Measurements from ENCODE around the gene PREP.
A peak's percentile ranks its signal among the peaks of the same experiment; 100 is the strongest.

Gene PREP

DNA sequence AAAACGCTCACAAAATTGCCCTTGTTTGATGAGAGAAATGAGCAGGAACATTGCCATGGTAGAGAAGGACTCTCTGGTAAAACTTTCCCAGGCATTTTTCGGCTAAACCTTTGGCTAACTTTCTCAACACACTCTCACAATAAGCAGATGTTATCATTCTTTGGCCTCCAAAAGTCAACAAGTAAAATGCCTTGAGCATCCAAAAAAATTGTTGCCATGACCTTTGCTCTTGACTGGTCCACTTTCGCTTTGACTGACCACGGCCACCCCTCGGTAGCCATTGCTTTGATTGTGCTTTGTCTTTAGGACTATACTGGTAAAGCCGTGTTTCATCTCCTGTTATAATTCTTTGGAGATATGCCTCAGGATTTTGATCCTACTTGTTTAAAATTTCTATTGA, 41.1 kb upstream of the PREP start:
- no peak overlapping the region for H2AFZ ChIP-seq (ENCODE audit: low read depth, low read length)
- no peak overlapping the region for H2BK120ac ChIP-seq (ENCODE audit: low read depth, low read length)
- no peak overlapping the region for H2AK5ac ChIP-seq (ENCODE audit: low read length, severe bottlenecking)
- H3K4me2 ChIP-seq (ENCODE audit: low read length, poor library complexity, severe bottlenecking) = no peak overlapping the region
- H4K8ac ChIP-seq (ENCODE audit: low read length) = no peak overlapping the region
- H3K23ac ChIP-seq (ENCODE audit: low read length in 2 of 2) = no peak overlapping the region
- no peaks in the 10 kb centered on the region for H3K4me1 ChIP-seq (ENCODE audit: control insufficient read depth, insufficient read depth, low read depth, low read length)
- no peaks in the 10 kb centered on the region for H3K79me1 ChIP-seq (replicated peaks; ENCODE audit: low read length, poor library complexity, severe bottlenecking)
- H3K4ac ChIP-seq (ENCODE audit: low read depth in 1 of 2, low read length in 2 of 2) = no peak overlapping the region
- WGBS = 96% methylated on average over 6 of the region's 6 CpGs
- no peak overlapping the region for H3K18ac ChIP-seq (ENCODE audit: low read depth in 1 of 2, low read length in 2 of 2)
- no peaks in the 10 kb centered on the region for H3K9me3 ChIP-seq (ENCODE audit: control insufficient read depth, low read length)
- H4K91ac ChIP-seq (ENCODE audit: low read length) = no peak overlapping the region
- no peak overlapping the region for H3K4me3 ChIP-seq (ENCODE audit: insufficient read depth in 1 of 2, low read depth in 1 of 2, low read length in 2 of 2)
- H3K14ac ChIP-seq (ENCODE audit: low read length in 2 of 2) = no peak overlapping the region
- no peak overlapping the region for H2BK12ac ChIP-seq (ENCODE audit: low read length in 2 of 2)
- DNase-seq = no peak
- H3K27me3 ChIP-seq (ENCODE audit: control insufficient read depth in 1 of 2, insufficient read depth in 1 of 2, low read length in 2 of 2) = no peaks in the 10 kb centered on the region
- no peak overlapping the region for H3K27ac ChIP-seq (ENCODE audit: low read length, poor library complexity, severe bottlenecking)
- H3K9ac ChIP-seq (ENCODE audit: low read length) = no peak overlapping the region
- no peak overlapping the region for H2BK15ac ChIP-seq (ENCODE audit: low read depth, poor library complexity, severe bottlenecking)
- no peaks in the 10 kb centered on the region for H3K36me3 ChIP-seq (ENCODE audit: control insufficient read depth in 1 of 2, insufficient read depth in 2 of 2, low read depth in 1 of 2, low read length in 2 of 2)
- no peak overlapping the region for H2BK5ac ChIP-seq (ENCODE audit: low read depth, low read length, poor library complexity, severe bottlenecking)

DNA sequence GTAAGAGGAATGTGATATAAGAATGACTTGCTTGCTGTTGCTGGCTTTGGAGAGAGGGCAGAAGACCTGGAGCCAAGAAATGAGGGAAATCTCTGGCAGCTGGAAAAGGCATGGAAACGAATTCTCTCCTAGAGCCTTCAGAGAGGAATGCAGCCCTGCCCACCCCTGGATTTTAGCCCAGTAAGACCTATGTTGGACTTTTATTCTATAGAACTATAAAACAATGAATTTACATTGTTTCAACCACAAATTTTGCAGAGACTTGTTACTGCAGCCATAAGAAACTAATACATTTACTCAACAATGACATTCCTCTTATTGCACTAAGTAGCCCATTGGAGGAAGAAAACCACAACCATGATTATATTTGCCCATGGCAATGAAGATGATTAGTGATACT, 39.5 kb upstream of the PREP start:
- H2BK15ac ChIP-seq (ENCODE audit: low read depth, poor library complexity, severe bottlenecking) = no peak overlapping the region
- no peak overlapping the region for H3K9ac ChIP-seq (ENCODE audit: low read length)
- H3K18ac ChIP-seq (ENCODE audit: low read depth in 1 of 2, low read length in 2 of 2) = no peak overlapping the region
- no peak overlapping the region for H2BK120ac ChIP-seq (ENCODE audit: low read depth, low read length)
- H3K23ac ChIP-seq (ENCODE audit: low read length in 2 of 2) = no peak overlapping the region
- no peak overlapping the region for H2AK5ac ChIP-seq (ENCODE audit: low read length, severe bottlenecking)
- H3K9me3 ChIP-seq (ENCODE audit: control insufficient read depth, low read length) = no peaks in the 10 kb centered on the region
- no peak overlapping the region for H2BK12ac ChIP-seq (ENCODE audit: low read length in 2 of 2)
- no peak overlapping the region for H3K4me2 ChIP-seq (ENCODE audit: low read length, poor library complexity, severe bottlenecking)
- no peaks in the 10 kb centered on the region for H3K4me1 ChIP-seq (ENCODE audit: control insufficient read depth, insufficient read depth, low read depth, low read length)
- H3K27ac ChIP-seq (ENCODE audit: low read length, poor library complexity, severe bottlenecking) = no peak overlapping the region
- H3K4me3 ChIP-seq (ENCODE audit: insufficient read depth in 1 of 2, low read depth in 1 of 2, low read length in 2 of 2) = no peak overlapping the region
- no peak overlapping the region for H3K4ac ChIP-seq (ENCODE audit: low read depth in 1 of 2, low read length in 2 of 2)
- H3K36me3 ChIP-seq (ENCODE audit: control insufficient read depth in 1 of 2, insufficient read depth in 2 of 2, low read depth in 1 of 2, low read length in 2 of 2) = no peaks in the 10 kb centered on the region
- H4K91ac ChIP-seq (ENCODE audit: low read length) = no peak overlapping the region
- no peak for DNase-seq
- no peaks in the 10 kb centered on the region for H3K27me3 ChIP-seq (ENCODE audit: control insufficient read depth in 1 of 2, insufficient read depth in 1 of 2, low read length in 2 of 2)
- peak overlapping the region; percentile 3 for H2BK5ac ChIP-seq (ENCODE audit: low read depth, low read length, poor library complexity, severe bottlenecking)
- H3K79me1 ChIP-seq (replicated peaks; ENCODE audit: low read length, poor library complexity, severe bottlenecking) = no peaks in the 10 kb centered on the region
- H2AFZ ChIP-seq (ENCODE audit: low read depth, low read length) = no peak overlapping the region
- no peak overlapping the region for H4K8ac ChIP-seq (ENCODE audit: low read length)
- H3K14ac ChIP-seq (ENCODE audit: low read length in 2 of 2) = no peak overlapping the region
- WGBS = no CpG with 5 or more reads among the region's 1 CpG

GRCh38 chr6:105437236-105437635, 34.4 kb upstream of the PREP start:
- Histone ChIP-seq H2AFZ (ENCODE audit: low read depth, low read length) (no peak overlapping the region), H4K91ac (ENCODE audit: low read length) (no peak overlapping the region), H3K27ac (ENCODE audit: low read length, poor library complexity, severe bottlenecking) (no peak overlapping the region), H2BK120ac (ENCODE audit: low read depth, low read length) (no peak overlapping the region), H2BK15ac (ENCODE audit: low read depth, poor library complexity, severe bottlenecking) (no peak overlapping the region), H3K4ac (ENCODE audit: low read depth in 1 of 2, low read length in 2 of 2) (no peak overlapping the region), H3K23ac (ENCODE audit: low read length in 2 of 2) (no peak overlapping the region), H2BK5ac (ENCODE audit: low read depth, low read length, poor library complexity, severe bottlenecking) (no peak overlapping the region), H3K36me3 (ENCODE audit: control insufficient read depth in 1 of 2, insufficient read depth in 2 of 2, low read depth in 1 of 2, low read length in 2 of 2) (no peaks in the 10 kb centered on the region), H2BK12ac (ENCODE audit: low read length in 2 of 2) (no peak overlapping the region), H3K18ac (ENCODE audit: low read depth in 1 of 2, low read length in 2 of 2) (no peak overlapping the region), H3K9ac (ENCODE audit: low read length) (no peak overlapping the region), H2AK5ac (ENCODE audit: low read length, severe bottlenecking) (no peak overlapping the region), H3K14ac (ENCODE audit: low read length in 2 of 2) (no peak overlapping the region), H3K79me1 (replicated peaks; ENCODE audit: low read length, poor library complexity, severe bottlenecking) (no peaks in the 10 kb centered on the region), H4K8ac (ENCODE audit: low read length) (no peak overlapping the region), H3K4me2 (ENCODE audit: low read length, poor library complexity, severe bottlenecking) (no peak overlapping the region), H3K9me3 (ENCODE audit: control insufficient read depth, low read length) (no peaks in the 10 kb centered on the region), H3K4me1 (ENCODE audit: control insufficient read depth, insufficient read depth, low read depth, low read length) (no peaks in the 10 kb centered on the region), H3K27me3 (ENCODE audit: control insufficient read depth in 1 of 2, insufficient read depth in 1 of 2, low read length in 2 of 2) (no peaks in the 10 kb centered on the region), H3K4me3 (ENCODE audit: insufficient read depth in 1 of 2, low read depth in 1 of 2, low read length in 2 of 2) (no peak overlapping the region)
- no CpG with 5 or more reads among the region's 2 CpGs for WGBS
- no peak for DNase-seq

DNA sequence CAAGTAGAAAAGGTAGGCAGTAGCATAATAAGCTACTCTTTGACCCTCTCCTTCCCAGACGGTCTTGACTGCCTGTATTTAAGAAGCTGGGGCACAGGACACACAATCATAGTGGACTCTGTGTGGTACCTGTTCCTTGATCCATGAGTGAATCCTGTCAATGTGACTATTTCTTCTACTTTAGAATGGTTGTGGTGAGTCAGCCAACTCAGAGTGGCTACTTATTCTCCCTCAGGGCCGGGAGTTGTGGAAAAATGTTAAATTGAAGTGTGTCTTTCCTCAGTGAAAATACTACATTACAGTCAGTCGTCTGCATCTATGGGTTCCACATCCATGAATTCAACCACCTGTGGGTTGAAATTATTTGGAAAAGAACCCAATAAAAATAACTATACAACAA, 30.8 kb upstream of the PREP start:
- no peak overlapping the region for H2BK15ac ChIP-seq (ENCODE audit: low read depth, poor library complexity, severe bottlenecking)
- H2AK5ac ChIP-seq (ENCODE audit: low read length, severe bottlenecking) = peak overlapping the region; percentile 63
- no peak overlapping the region for H4K8ac ChIP-seq (ENCODE audit: low read length)
- H2AFZ ChIP-seq (ENCODE audit: low read depth, low read length) = no peak overlapping the region
- peak overlapping the region in 1 of 2 experiments; percentile 11 for H3K14ac ChIP-seq (ENCODE audit: low read length in 2 of 2)
- no peak overlapping the region for H3K4me2 ChIP-seq (ENCODE audit: low read length, poor library complexity, severe bottlenecking)
- H2BK5ac ChIP-seq (ENCODE audit: low read depth, low read length, poor library complexity, severe bottlenecking) = no peak overlapping the region
- DNase-seq = no peak
- H3K4me1 ChIP-seq (ENCODE audit: control insufficient read depth, insufficient read depth, low read depth, low read length) = peaks cover 8% of the 10 kb centered on the region
- no peaks in the 10 kb centered on the region for H3K9me3 ChIP-seq (ENCODE audit: control insufficient read depth, low read length)
- no peak overlapping the region for H2BK12ac ChIP-seq (ENCODE audit: low read length in 2 of 2)
- H2BK120ac ChIP-seq (ENCODE audit: low read depth, low read length) = no peak overlapping the region
- 67% methylated on average over 2 of the region's 3 CpGs for WGBS
- no peak overlapping the region for H3K27ac ChIP-seq (ENCODE audit: low read length, poor library complexity, severe bottlenecking)
- no peaks in the 10 kb centered on the region for H3K36me3 ChIP-seq (ENCODE audit: control insufficient read depth in 1 of 2, insufficient read depth in 2 of 2, low read depth in 1 of 2, low read length in 2 of 2)
- H3K79me1 ChIP-seq (replicated peaks; ENCODE audit: low read length, poor library complexity, severe bottlenecking) = no peaks in the 10 kb centered on the region
- no peak overlapping the region for H3K4ac ChIP-seq (ENCODE audit: low read depth in 1 of 2, low read length in 2 of 2)
- H4K91ac ChIP-seq (ENCODE audit: low read length) = no peak overlapping the region
- no peak overlapping the region for H3K23ac ChIP-seq (ENCODE audit: low read length in 2 of 2)
- no peak overlapping the region for H3K9ac ChIP-seq (ENCODE audit: low read length)
- no peak overlapping the region for H3K4me3 ChIP-seq (ENCODE audit: insufficient read depth in 1 of 2, low read depth in 1 of 2, low read length in 2 of 2)
- H3K27me3 ChIP-seq (ENCODE audit: control insufficient read depth in 1 of 2, insufficient read depth in 1 of 2, low read length in 2 of 2) = no peaks in the 10 kb centered on the region
- H3K18ac ChIP-seq (ENCODE audit: low read depth in 1 of 2, low read length in 2 of 2) = no peak overlapping the region
